ENCODE measurements around the gene SLC46A3.

The SLC46A3 gene

DNA sequence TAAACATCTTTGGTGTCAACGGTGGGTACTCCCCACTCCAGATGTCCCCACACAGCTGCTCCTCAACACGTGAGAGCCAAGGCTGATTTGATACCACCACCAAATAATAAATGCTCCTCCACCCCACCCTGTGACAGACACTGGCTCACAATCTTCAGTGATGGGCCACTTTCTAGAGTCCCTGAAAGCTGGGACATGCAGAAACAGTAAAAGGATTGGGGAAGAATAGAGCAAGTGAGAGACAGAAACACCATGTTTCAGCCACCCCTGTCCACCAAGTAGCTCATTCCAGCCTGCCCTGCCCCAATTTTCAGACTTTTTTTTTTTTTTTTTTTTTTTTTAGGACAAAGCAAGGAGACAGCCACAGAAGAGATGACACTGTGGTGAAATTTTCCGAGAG lies 1.6 kb downstream of the SLC46A3 start:
- TF ChIP-seq CTCF (conservative IDR thresholded peaks at IDR 0.05): no peak
- no peak overlapping the region for H3K27ac ChIP-seq

- TF ChIP-seq ZFX (IDR thresholded peaks at IDR 0.05) (no peak), CTCF (conservative IDR thresholded peaks at IDR 0.05) (no peak)
- no peak overlapping the region for H3K27ac ChIP-seq
Measured at GRCh38 chr13:28716511-28716910, 2.3 kb downstream of the SLC46A3 start.

- H3K27ac ChIP-seq: no peak overlapping the region
- TF ChIP-seq ZFX (IDR thresholded peaks at IDR 0.05) (no peak), CTCF (conservative IDR thresholded peaks at IDR 0.05) (no peak)
Measured at GRCh38 chr13:28714651-28715050, 4.1 kb downstream of the SLC46A3 start.

GRCh38 chr13:28710161-28710560 lies 8.6 kb downstream of the SLC46A3 start:
- TF ChIP-seq CTCF (conservative IDR thresholded peaks at IDR 0.05) (no peak), ZFX (IDR thresholded peaks at IDR 0.05) (no peak)
- H3K27ac ChIP-seq: no peak overlapping the region

DNA sequence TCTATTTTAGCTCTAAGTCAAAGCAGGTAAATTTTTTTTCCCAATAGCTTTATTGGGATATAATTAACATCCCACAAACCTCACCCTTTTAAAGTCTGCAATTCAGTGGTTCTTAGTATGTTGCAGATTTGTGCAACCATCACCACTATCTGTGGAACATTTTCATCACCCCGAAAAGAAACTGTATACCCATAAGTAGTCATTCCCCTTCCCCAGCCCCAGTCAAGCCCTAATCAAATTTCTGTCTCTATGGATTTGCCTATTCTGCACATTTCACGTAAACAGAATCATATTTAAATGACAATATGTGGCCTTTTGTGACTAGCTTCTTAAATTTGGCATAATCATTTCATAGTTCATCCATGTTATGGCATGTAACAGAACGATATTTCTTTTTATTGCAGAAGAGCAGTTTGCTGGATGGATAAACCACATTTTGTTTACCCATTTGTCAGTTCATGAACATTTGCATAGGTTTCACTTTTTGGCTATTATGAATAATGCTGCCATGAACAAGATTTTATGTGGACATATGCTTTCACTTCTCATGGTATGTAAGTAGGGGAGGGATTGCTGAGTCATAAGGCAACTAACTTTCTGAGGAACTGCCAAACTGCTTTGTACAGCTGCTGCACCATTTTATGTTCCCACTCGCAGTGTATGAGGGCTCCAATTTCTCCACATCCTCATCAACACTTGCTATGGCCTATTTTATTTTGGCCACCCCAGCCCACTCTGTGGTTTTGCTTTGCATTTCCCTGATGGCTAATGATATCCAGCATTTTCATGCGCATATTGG lies 10.9 kb downstream of the SLC46A3 start:
- TF ChIP-seq CTCF (conservative IDR thresholded peaks at IDR 0.05) (no peak), ZFX (IDR thresholded peaks at IDR 0.05) (no peak)
- no peak overlapping the region for H3K27ac ChIP-seq

DNA sequence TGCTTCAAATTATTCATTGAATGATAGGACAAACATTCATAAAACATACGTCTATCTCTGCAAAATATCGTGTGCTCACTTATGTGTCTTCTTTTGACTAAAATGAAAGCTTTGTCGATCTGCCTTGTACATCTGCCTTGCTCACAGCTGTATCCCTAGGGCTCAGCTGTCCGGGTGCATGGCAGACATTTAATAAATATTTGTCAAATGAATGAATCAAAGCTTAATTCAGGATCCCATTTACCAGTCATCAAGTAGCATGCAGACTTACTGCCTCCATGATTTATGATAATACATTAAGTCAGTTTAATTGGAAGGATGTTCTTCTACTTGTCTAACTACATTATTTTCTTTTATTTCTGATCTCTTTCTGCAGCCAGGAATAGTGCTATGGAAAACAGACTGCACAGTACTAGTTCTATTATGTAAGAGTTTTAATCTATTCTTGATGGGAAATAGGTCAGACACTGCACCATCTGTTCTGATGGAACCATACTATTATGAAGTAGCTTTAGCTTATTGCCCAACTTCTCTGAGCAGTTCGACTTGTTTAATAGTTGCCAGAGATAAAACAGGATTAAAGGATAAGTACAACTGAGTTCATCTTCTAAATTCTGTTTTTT lies 13.2 kb downstream of the SLC46A3 start:
- no peak overlapping the region for H3K27ac ChIP-seq
- TF ChIP-seq ZFX (IDR thresholded peaks at IDR 0.05): no peak
- no peak for TF ChIP-seq CTCF (conservative IDR thresholded peaks at IDR 0.05)

DNA sequence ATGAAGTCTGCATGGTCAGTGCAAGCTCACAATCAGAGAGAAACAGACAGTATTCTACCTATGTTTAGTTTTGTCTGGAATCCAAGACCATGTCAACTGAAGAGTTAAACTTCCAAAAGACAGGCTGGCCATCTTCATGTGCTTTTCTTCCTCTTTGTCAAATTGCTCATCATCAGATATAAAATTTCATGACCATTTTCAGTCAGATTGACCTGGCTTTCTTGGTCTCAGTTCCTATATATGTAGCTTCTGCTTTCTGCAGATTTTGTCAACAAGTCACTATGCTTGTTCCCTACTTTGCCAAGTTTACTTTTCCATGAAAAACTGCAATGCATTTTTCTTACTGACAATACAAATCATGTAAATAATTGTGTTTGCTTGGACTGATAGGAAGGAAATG lies 13.9 kb downstream of the SLC46A3 start:
- TF ChIP-seq CTCF (conservative IDR thresholded peaks at IDR 0.05) (no peak), ZFX (IDR thresholded peaks at IDR 0.05) (no peak)
- H3K27ac ChIP-seq: no peak overlapping the region

Data from C4-2B (cell line).